NCI-H1694 (cell line): Measurements from ENCODE around the gene MFF.
A peak's percentile ranks its signal among the peaks of the same experiment; 100 is the strongest.

ENCODE experiments used
- DNase-seq: peaks from one replicate; lab custom pipeline; 2025; lab: John Stamatoyannopoulos, UW

Gene MFF, protein sequence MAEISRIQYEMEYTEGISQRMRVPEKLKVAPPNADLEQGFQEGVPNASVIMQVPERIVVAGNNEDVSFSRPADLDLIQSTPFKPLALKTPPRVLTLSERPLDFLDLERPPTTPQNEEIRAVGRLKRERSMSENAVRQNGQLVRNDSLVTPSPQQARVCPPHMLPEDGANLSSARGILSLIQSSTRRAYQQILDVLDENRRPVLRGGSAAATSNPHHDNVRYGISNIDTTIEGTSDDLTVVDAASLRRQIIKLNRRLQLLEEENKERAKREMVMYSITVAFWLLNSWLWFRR

DNA sequence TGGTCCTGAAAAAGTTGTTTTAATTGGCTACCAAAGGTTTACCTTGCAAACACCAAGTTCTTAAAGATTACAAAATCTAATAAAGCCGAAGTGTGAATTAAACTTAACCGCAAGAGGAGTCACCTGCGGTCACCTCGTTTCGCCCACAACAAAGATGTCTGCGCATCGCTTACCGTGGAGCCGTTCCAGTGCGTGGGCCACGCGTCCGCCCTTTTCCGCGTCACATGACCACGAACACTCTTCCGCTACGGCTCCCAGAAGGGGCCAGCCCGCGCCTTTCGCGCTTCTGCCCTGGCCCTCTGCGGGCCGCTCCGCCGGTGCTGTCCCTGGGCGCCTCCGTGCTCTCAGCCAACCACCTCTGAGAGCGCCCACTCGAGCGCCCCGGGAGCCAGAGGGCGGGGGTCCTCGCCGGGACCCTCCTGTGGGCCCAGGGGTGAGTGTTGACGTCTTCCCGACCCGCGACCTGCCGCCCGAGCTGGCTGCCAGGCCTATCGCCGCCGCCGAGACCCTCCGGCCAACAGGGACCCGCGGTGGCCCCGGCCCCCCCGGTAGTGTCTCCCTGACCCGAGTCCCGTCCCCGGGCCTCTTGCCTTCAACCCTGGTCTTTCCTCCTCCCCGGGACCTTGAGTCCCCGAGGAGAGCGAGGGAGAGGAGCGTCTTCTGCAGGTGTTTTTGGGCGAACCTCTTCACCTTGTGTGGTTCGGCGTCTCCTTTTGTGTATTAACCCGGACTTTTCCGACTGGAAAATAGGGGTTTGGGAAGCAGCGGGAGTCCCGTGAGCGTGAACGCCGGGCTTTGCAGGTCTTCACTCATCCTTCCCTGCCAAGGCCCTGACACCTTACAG lies at the start of gene MFF:
Gene MFF, plus strand, starts transcription at position 257 of the 844 bp plus-strand sequence. CDS start 5,415 bp downstream, outside the sequence.
- DNase-seq, result peak; percentile 87

DNA sequence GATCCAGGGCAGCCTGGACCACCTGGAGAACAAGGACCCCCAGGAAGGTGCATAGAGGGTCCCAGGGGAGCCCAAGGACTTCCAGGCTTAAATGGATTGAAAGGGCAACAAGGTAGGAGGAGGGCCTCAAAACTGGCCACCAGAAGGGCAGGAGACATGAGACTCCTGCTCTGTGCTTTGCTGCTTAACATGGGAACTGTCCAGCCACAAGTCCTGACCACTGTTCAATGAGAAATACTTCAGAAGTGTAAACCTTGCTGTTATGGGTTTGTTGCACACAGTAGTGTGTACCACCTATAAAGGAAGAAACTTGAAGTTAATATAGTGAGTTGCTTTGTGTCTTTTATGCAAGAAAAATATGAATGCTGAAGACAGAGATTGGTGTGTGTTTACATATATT lies 44.2 kb upstream of the MFF start:
- no peak for DNase-seq

DNA sequence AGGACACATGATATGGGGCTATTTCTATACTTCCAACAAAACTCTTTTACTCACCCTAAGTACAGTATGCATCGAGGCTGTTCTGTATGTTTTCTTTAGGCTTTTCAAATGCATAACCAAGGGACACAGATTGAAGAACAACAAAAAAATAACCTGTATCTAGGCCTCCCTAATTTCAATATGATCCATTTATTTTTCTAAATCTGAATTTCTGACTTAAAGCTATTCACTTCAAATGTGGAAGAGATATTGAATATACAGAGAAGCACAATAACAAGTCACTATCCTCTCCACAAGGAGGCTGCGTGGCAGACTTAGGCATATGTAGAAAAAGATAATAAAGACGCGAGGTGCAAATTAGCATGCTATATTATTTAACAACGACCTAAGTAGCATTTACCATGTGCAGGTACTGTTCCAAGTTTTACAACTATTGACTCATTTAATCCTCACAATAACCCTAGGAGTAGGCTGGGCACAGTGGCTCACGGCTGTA lies 39.3 kb upstream of the MFF start:
- no peak for DNase-seq

DNA sequence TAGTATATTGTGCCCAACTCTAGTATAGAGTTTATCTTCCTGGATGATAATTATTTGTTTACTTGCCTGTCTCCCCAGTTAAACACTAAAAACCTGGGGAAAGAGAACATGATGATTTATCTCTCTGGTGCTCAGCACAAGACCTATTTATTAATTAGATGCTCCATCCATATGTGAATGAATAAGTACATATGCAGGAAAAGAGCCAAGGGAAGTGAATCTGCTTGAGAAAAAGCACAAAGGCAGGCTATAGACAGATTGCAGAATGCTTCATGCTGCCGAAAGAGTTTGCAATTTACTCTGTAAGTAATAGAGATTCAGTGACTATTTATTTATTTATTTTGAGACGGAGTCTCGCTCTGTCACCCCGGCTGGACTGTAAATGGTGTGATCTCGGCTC lies 37.3 kb upstream of the MFF start:
- no peak for DNase-seq

DNA sequence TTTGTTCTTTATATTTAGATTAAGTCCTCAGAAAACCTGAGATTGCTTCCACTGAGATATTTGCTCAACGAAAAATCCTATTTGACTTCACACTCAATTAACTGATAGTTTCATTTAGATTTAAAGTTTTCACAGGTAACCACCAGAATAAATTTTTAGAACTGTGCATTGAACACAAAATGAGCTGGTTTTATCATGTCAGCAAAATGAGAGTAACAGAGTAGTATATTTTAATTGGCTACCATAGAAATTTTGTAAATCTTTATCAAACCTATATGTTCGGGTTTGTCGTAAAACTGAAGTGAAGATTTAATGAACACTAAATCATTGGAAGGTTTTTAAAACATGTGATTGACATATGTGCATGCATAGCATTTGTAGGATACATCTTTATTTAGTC lies 32.7 kb upstream of the MFF start:
- DNase-seq, result no peak

DNA sequence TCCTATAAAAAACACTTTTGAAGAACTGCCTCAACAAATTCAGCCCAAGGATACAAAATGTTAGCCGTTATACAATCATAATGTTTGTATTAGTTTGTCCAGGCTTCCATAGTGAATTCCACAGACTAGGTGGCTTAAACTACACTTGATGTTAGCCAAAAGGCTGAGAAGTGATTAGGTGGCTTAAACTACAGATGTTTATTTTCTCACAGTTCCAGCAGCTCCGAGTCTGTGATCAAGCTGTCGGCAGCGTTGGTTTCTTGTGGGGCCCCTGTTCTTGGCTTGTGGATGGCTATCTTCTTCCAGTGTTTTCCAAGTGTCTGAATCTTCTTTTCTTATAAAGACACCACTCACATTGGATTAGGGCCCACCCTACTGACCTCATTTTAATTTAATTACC lies 31.5 kb upstream of the MFF start:
- no peak for DNase-seq

DNA sequence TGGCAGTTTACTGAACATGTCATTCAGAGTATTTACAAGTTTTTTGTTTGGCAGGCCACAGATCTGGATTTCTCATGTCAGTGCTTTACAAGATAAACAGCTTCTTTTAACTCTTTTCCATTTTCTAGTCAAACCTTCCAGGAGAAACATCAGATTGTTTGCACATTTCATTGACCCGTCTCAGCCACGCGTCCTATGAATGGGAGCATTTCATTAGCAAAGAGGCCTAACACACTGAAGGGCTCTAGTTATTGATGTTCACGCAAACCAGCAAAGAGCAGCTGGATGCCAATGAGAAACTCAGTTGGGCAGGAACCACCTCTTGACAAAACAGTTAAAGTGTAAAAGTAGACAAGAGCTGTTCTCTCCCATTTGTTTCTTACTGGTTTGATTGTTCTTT lies 29.2 kb upstream of the MFF start:
- no peak for DNase-seq

DNA sequence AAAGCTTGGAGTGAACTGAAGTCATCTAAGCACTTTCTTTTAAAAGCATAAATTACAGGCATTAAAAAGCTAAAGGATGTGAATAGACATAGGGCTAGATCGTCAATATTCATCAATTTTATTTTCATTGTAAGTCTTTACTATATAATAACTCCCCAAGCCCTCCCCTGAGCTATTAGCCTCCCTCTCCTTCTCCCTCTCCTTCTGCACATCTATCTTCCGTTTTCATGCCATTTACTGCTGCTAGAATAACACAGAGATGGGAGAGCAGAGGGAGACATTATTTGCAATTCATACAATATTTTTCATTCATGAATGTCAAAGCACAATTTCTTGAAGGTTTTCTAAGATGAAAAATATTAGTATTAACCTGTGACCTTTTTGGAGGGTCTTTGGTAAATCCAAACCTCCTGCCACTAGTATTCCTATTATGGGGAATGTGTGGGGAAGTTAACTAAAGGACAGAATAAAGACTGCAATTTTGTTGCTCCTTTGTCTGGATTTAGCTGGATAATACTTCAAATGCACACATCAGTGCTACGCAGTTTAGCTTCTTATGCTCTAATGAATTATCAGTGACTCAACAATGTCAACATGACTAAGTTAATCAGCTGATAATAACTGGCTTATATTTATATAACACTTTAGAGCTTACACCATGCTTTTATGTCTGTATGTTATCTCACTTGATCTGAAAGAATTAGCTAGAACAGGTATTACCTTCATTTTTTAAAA lies 28.2 kb upstream of the MFF start:
- DNase-seq, result no peak

DNA sequence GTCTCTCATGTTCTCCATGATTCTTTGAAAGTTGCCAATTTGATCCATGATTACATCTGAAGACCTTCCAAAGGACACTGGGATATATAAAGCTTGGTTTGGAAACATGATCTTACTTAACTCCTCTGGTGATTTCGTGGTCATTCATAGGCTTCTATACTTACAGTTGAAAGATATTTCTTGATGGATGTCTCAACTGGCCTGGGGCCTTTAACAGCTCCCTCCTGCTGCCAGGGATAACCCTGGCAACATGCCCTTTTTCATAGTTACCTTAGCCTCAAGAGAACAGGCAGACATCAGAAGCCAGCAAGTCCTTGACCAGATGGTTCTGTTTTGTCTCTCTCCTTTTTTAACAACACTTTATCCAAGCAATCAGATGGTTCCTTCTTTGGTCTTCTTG lies 23.5 kb upstream of the MFF start:
- no peak for DNase-seq

DNA sequence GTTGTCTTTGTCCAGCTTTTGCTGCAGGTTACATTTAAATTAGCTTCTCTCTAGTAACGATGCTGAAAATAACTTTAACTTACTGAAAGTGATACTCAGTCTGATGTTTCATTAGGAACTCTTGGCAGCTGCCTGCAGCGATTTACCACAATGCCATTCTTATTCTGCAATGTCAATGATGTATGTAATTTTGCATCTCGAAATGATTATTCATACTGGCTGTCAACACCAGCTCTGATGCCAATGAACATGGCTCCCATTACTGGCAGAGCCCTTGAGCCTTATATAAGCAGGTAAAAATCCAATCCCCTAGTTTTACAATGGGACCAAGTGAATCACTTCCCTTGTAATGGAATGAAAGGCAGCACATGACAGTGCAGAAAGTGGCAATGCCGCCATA lies 16.3 kb upstream of the MFF start:
- no peak for DNase-seq

DNA sequence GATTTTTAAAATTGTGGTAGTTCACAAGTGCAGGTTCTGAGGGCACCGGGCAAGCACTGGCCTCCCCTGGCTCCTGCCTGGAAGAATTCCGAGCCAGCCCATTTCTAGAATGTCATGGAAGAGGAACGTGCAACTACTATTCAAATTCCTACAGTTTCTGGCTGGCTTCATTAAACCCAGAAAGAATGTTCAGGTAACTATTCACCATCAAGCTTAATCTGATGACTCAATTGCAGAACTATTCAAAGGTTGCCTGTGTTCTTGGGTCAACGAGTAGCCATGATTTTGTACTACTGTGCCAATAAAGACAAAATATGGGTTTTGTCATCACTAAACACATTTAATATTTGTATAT lies 14.3 kb upstream of the MFF start:
- DNase-seq, result no peak

DNA sequence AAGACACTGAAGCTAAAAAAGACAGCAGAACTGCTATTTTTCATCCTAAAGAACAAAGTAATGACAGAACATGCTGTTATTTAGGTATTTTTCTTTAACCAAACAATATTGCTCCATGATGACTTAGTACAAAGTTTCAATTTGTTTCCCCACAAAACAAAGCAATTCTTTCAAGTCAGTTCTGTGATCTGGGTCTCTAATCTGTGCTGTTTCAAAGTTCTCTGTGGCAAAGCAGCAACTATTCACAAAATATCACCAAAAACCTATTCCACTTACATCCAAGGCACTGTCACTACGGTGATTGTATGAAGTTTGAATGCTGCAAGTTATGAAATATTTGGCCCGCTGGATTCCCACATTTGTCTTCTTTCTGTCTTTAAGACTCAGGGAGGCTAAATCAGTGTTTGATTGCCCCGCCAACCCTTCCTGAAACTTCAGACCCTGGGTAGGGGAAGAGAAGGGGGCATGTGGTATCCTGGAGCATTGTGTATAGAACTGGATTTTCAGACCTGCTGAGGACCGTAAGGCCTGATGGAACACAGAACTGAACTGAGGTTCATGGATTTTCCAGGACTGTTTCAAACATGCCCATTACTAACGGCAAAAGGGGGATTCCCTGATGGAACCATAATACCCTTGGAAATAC lies 13.1 kb upstream of the MFF start:
- DNase-seq, result no peak

DNA sequence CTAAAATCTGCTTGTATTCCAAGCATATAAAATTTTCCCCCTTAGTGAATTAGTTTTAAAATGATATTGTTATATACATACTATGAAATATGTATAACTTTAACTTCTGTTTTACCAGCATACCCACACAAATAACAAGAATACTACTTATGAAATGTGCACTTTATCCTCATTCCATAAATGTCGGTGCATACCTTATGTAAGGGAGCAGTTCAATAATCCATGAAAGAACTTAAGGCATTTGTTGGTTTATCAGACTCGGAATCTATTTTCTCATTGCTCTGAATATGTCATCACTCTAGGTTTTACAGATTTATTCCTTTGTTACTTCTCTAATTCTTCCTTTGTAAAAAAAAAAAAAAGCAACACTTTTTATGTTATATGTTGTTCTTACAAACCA lies 12.5 kb upstream of the MFF start:
- DNase-seq, result no peak

DNA sequence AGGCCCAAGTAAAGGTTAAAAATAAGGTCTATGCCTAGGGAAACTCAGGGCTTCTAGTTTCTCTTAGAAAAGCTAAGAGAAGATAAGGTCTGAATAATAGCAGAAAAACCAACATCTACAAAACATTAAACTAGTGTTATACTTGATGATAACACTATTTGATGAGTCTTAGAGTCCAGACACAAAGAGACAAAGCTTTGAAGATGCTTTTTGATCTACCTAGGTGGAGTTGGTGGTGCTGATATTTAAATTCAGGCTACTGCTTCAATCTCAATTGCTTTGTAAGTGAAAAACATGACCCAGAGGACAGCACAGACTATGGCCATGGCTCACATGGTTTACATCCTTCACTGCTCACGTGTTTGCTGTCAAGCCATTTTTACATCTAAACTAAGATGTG lies 11.7 kb upstream of the MFF start:
- DNase-seq, result no peak

DNA sequence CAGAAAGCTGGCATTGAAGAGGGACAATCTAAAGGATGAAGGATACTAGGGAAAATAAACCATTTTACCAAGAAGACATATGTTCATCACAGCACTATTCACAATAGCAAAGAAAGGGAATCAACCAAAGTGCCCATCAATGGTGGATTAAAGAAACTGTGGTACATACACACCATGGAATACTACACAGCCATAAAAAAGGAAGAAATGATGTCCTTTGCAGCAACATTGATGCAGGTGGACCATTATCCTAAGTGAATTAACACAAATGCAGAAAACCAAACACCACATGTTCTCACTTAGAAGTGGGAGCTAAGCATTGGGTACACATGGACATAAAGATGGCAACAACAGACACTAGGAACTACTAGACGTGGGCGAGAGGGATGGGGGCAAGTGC lies 7.2 kb upstream of the MFF start:
- DNase-seq, result no peak

DNA sequence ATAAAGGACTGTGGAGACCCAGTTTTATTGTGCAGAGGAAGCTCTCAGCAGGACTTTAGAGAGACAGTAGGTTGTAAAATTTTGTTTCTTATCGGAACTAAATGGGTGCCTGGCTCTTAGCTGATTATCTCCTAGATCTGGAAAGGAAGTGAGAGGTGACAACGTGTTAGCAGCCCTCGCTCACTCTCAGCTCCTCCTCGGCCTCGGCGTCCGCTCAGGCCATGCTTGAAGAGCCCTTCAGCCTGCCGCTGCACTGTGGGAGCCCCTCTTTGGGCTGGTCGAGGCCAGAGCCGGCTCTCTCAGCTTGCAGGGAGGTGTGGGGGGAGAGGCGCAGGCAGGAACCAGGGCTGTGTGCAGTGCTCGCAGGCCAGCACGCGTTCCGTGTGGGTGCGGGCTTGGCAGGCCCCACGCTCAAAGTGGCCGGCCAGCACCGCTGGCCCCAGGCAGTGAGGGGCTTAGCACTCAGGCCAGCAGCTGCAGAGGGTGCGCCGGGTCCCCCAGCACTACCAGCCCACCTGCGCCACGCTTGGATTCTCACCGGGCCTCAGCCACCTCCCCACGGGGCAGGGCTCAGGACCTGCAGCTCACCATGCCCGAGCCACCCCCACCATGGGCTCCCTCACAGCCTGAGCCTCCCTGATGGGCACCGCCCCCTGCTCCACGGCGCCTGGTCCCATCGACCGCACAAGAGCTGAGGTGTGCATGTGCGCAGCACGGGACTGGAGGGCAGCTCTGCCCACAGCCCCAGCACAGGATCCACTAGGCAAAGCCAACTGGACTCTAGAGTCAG lies 4.6 kb upstream of the MFF start:
- no peak for DNase-seq

DNA sequence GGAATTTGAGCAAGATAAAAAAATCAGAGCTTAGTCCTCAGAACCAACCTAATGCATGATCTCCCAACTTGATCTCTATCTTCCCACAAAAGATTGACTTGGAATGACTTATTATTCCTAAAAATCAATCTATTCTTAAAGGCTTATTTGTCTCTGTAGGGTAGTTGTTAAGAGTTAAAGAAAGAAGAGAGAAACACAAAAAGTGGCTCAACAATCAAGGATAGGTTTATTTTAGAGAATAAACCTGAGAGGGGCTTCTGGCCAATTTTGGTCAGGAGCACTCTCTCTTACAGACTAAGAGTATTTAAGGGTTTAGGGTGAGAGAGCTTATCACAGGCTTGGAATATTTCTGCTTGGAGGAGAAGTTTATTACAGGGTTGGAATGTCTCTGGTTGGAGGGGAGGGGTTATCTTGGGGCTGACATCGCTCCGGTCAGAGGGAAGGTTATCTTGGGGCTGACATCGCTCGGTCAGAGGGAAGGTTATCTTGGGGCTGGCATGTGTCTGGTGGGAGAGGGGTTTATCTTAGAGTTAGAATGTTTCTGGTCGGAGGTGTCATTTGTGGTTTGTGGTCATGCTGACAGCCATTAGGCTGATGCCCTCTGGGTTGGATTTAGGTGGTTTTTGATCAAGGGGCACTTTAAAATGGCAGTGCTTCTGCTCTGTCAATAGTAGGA lies 2.4 kb upstream of the MFF start:
- no peak for DNase-seq

DNA sequence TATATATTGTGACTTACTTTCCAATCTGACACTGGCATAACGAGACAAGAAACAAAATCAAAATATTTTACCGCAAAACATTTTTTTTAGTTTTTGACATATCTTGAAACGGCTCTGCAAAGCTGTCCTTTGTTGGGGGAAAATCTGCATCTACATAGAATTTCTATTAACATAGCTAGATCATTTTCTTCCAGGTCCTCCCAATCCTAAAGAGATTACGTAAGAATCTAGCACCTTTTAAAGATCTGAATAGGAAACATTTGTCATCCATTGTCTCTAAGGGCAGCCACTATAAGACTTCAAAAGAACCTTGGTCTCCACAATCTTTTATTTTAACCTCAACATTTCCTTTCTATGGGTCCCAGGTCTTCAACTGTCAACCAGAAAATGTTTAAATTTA lies 1.2 kb upstream of the MFF start:
- DNase-seq, result no peak

DNA sequence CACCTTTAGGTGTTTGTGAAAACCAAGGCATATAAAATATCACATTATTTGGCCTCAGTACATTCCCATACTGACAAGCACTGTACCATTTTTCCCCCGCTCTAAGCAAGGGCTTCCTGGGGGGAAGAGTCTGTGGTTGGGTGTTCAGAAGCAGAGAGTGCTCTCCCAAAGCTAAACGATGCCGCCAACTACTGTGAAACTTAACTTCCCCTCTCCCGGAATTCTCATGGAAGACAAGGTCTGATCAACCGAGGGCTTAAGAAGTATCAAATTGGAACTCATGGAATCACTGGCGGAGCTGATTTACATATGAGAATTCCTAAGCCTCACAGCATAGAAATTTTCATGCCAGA lies 433 bp upstream of the MFF start:
- peak; percentile 5 for DNase-seq

DNA sequence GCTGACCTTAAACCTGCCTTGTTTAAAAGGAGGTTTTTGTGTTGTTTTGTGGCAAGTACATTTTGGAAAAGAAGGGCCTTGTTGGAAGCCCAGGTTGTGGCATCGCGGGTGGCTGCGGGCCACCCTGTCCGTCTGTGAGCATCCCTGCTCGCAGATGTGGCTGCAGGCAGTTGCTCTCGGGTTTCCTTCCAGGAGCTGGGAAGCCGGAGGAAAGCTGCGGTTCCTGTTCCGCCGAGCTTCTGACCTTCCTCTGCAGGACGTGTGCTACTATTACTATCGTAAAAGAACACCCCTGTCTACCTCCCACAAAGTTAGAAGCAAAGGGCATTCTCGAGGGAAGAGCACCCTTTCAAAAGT lies 766 bp downstream of the MFF start:
- DNase-seq, result no peak

DNA sequence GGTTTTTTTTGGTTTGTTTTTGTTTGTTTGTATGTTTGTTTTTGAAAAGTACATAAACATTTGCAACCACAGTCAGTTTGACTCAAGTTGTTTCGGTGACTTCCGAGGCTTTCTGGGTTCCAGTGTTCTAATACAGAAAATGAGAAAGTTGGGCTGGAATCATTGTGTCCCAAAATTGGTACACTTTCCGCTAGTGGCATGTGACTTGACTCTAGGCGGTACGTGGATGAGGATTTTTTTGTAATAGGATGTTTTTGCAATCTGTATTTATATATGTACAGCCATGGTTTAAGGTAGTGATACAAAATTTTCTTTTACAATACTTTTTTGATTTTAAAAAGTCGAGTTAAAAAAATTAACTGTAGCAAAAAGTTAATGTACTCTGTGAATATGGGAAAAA lies 1.7 kb downstream of the MFF start:
- DNase-seq, result no peak
